ENCODE data around the gene STARD4.

STARD4 gene

GRCh38 chr5:111528056-111528455 is 15.7 kb upstream of the STARD4 start:
- H3K4me3 ChIP-seq, result no peak overlapping the region
- no peak for TF ChIP-seq CTCF (IDR thresholded peaks at IDR 0.05)
- H3K27ac ChIP-seq, result no peak overlapping the region
- no peak for DNase-seq (ENCODE audit: low spot score)

GRCh38 chr5:111520908-111521307 is 8.6 kb upstream of the STARD4 start:
- no peak overlapping the region for H3K4me3 ChIP-seq
- DNase-seq (ENCODE audit: low spot score), result no peak
- H3K27ac ChIP-seq, result no peak overlapping the region
- no peak for TF ChIP-seq CTCF (IDR thresholded peaks at IDR 0.05)

GRCh38 chr5:111518777-111519176 is 6.4 kb upstream of the STARD4 start:
- DNase-seq (ENCODE audit: low spot score), result no peak
- H3K27ac ChIP-seq, result no peak overlapping the region
- TF ChIP-seq CTCF (IDR thresholded peaks at IDR 0.05), result no peak
- no peak overlapping the region for H3K4me3 ChIP-seq

GRCh38 chr5:111517853-111518501 is 5.6 kb upstream of the STARD4 start:
- TF ChIP-seq CTCF (IDR thresholded peaks at IDR 0.05), result no peak
- no peak overlapping the region for H3K4me3 ChIP-seq
- H3K27ac ChIP-seq, result no peak overlapping the region
- no peak for DNase-seq (ENCODE audit: low spot score)

GRCh38 chr5:111514087-111514486 is 1.8 kb upstream of the STARD4 start:
- peak overlapping the region in 1 of 2 donors; percentile 96 for H3K27ac ChIP-seq
- DNase-seq (ENCODE audit: low spot score), result no peak
- no peak for TF ChIP-seq CTCF (IDR thresholded peaks at IDR 0.05)
- H3K4me3 ChIP-seq, result no peak overlapping the region

- TF ChIP-seq CTCF (IDR thresholded peaks at IDR 0.05), result no peak
- DNase-seq (ENCODE audit: low spot score), result no peak
- peak overlapping the region; percentile 91 to 96 for H3K27ac ChIP-seq
- peak overlapping the region; percentile 78 for H3K4me3 ChIP-seq
These were observed 791 bp upstream of the STARD4 start for GRCh38 chr5:111513131-111513520.

- DNase-seq (ENCODE audit: low spot score), result no peak
- no peak for TF ChIP-seq CTCF (IDR thresholded peaks at IDR 0.05)
- Histone ChIP-seq H3K4me3 (peak overlapping the region; percentile 78), H3K27ac (peak overlapping the region; percentile 91 to 96)
These were observed 432 bp downstream of the STARD4 start for GRCh38 chr5:111511831-111512374.

Measured in coronary artery (tissue), 2 donors.